CD4-positive, CD25-positive, alpha-beta regulatory T cell (primary cell): ENCODE measurements around the gene ST6GALNAC4. TPM values are rescaled to one million over a fixed set of nuclear protein-coding genes. Genes with fewer than 3 reads are reported as not detected.

Source experiments
- ATAC-seq, 2 donors: fragments of 150-1000 bp; cut with Tn5 transposase; one replicate each; pipeline ENCODE4 v1.10.0; 2021; ENCODE audit warnings: low read depth in 2 of 2, moderate number of reproducible peaks in 2 of 2, moderate library complexity in 1 of 2
- DNase-seq, 3 donors: peaks; one replicate each; pipeline versions ENCODE4 v3.0.0 to v3.0.0-alpha.2; 2012 to 2022; ENCODE audit warnings: mixed read lengths in 1 of 3
- H3K27ac ChIP-seq: one replicate; pipeline ENCODE4 v1.7.0; 2013; ENCODE audit warnings: mild to moderate bottlenecking, low read length; ENCODE audit not compliant: insufficient read depth, poor library complexity, severe bottlenecking
- H3K27me3 ChIP-seq: one replicate; pipeline ENCODE4 v1.7.0; 2013; ENCODE audit warnings: low read length; ENCODE audit not compliant: control insufficient read depth, insufficient read depth
- H3K36me3 ChIP-seq: one replicate; pipeline ENCODE4 v1.7.0; 2013; ENCODE audit warnings: mild to moderate bottlenecking, low read length, moderate library complexity; ENCODE audit not compliant: control insufficient read depth, insufficient read depth
- H3K4me1 ChIP-seq: 2 replicates; pipeline ENCODE4 v1.7.0; 2013; ENCODE audit warnings: mild to moderate bottlenecking, low read length; ENCODE audit not compliant: insufficient read depth, control insufficient read depth, poor library complexity, severe bottlenecking
- H3K4me3 ChIP-seq: one replicate; pipeline ENCODE4 v1.7.0; 2013; ENCODE audit warnings: low read depth, mild to moderate bottlenecking, low read length, moderate library complexity
- H3K9me3 ChIP-seq, 2 experiments: 1 replicate in 1 of 2; 2 replicates in 1 of 2; pipeline ENCODE4 v1.7.0; 2013; ENCODE audit warnings: low read length in 2 of 2, mild to moderate bottlenecking in 1 of 2, moderate library complexity in 1 of 2; ENCODE audit not compliant: control insufficient read depth in 2 of 2
- H3K27ac Mint-ChIP-seq, 3 donors: one replicate each; pipeline ENCODE4 v1.8.0; 2020 to 2022; ENCODE audit warnings: mild to moderate bottlenecking in 3 of 3, mixed read lengths in 3 of 3, moderate library complexity in 2 of 3
- H3K27me3 Mint-ChIP-seq: one replicate; pipeline ENCODE4 v1.8.0; 2022; ENCODE audit warnings: mild to moderate bottlenecking, mixed read lengths
- H3K36me3 Mint-ChIP-seq: one replicate; pipeline ENCODE4 v1.8.0; 2020; ENCODE audit warnings: mixed read lengths
- H3K4me1 Mint-ChIP-seq, 4 donors: one replicate each; pipeline ENCODE4 v1.8.0; 2020 to 2022; ENCODE audit warnings: mixed read lengths in 4 of 4, mild to moderate bottlenecking in 1 of 4
- H3K4me3 Mint-ChIP-seq, 4 donors: one replicate each; pipeline ENCODE4 v1.8.0; 2020 to 2022; ENCODE audit warnings: mild to moderate bottlenecking in 4 of 4, mixed read lengths in 4 of 4, moderate library complexity in 3 of 4
- H3K9me3 Mint-ChIP-seq, 7 donors: one replicate each; pipeline ENCODE4 v1.8.0; 2020 to 2022; ENCODE audit warnings: mixed read lengths in 7 of 7, mild to moderate bottlenecking in 3 of 7, moderate library complexity in 2 of 7
- polyA plus RNA-seq, 4 donors: library from polyadenylated mRNA; unstranded; fragments of 300-500 nt; fragmentation: Illumina TruSeq; gene quantifications; one replicate each; pipeline ENCODE4 v1.2.3, GENCODE V29; 2021
- total RNA-seq: library from RNA; stranded (reverse); gene quantifications from one replicate; pipeline ENCODE4 v1.2.3, GENCODE V29; 2022

ST6GALNAC4 gene, protein sequence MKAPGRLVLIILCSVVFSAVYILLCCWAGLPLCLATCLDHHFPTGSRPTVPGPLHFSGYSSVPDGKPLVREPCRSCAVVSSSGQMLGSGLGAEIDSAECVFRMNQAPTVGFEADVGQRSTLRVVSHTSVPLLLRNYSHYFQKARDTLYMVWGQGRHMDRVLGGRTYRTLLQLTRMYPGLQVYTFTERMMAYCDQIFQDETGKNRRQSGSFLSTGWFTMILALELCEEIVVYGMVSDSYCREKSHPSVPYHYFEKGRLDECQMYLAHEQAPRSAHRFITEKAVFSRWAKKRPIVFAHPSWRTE
- 31.6 TPM for total RNA-seq
- 10 to 100 TPM; 23.1 to 23.8 (median 23.7) TPM for polyA plus RNA-seq

DNA sequence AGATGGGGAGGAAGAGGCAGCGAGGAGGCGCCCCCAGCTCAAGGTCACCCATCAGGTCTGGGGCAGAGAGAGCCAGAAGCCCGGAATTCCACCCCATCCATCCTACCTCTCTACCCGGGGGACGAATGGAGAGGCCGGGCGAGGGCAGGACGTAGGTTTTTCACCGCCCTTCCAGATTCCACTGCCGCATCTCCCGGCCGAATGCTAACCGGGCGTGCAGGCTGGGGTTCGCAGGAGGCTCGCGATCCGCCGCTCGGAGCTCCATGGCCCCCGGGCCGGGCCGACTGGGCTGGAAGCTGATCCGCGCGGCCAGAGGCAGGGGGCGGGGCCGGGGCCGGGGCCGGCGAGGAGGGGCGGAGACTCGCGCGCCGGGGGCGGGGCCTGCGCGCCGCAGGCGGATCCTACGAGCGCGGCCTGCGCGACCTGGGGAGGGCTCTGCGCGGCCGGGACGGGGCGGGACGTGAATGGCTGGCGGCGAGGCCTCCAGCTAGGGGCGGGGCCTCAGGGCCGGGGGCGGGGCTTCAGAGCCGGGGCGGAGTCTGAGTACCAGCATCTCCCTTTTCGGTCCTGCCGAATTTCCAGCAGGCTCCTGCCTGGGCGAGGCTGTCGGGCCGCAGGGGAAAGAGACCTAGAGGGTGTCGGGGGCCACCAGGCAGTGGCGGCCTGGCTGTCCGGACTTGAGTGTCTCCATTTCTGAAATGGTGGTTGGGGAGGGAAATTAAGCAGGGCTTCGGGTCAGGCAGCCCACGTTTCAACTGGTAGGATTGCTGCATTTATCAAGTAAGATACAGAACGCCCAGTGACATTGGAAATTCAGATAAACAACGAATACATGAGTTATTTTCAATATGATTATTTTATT is at the start of gene ST6GALNAC4:
TSS of gene ST6GALNAC4 (minus strand) at position 322 of the 862 bp plus-strand sequence. CDS start 622 bp downstream, outside the sequence.
- H3K4me1 ChIP-seq = peaks cover 50% of the 10 kb centered on the region
- H3K4me3 Mint-ChIP-seq = peak within 1 kb of the TSS; percentile 88 to 97 (median 94)
- peaks cover 5% of the 10 kb centered on the region for H3K36me3 ChIP-seq
- H3K4me1 Mint-ChIP-seq = peaks cover 0 to 57% (median 31%) of the 10 kb centered on the region in 4 donors
- H3K27me3 Mint-ChIP-seq = no peaks in the 10 kb centered on the region
- DNase-seq (peak; percentile 90 to 93 (median 92)), ATAC-seq (peak; percentile 93 to 97)
- no peaks in the 10 kb centered on the region for H3K27me3 ChIP-seq
- H3K27ac ChIP-seq = peak within 1 kb of the TSS; percentile 66
- no peaks in the 10 kb centered on the region for H3K9me3 ChIP-seq
- no peaks in the 10 kb centered on the region for H3K9me3 Mint-ChIP-seq
- H3K4me3 ChIP-seq = peak within 1 kb of the TSS; percentile 77
- peak within 1 kb of the TSS; percentile 83 to 96 (median 94) for H3K27ac Mint-ChIP-seq
- peaks cover 13% of the 10 kb centered on the region for H3K36me3 Mint-ChIP-seq

- Histone ChIP-seq H3K27me3 (no peaks in the 10 kb centered on the region), H3K36me3 (peaks cover 23% of the 10 kb centered on the region), H3K27ac (peak overlapping the region; percentile 91), H3K4me1 (peaks cover 99% of the 10 kb centered on the region), H3K4me3 (peak overlapping the region; percentile 48), H3K9me3 (no peaks in the 10 kb centered on the region)
- no peaks in the 10 kb centered on the region for H3K9me3 Mint-ChIP-seq
- peaks cover 22 to 100% (median 78%) of the 10 kb centered on the region in 4 donors for H3K4me1 Mint-ChIP-seq
- ATAC-seq = no peak
- peak overlapping the region; percentile 71 to 99 (median 98) for H3K27ac Mint-ChIP-seq
- peaks cover 3% of the 10 kb centered on the region for H3K27me3 Mint-ChIP-seq
- H3K4me3 Mint-ChIP-seq = peak overlapping the region; percentile 89 to 97 (median 94)
- peaks cover 50% of the 10 kb centered on the region for H3K36me3 Mint-ChIP-seq
- no peak for DNase-seq
Measured at GRCh38 chr9:127965953-127966352, 49.1 kb upstream of the ST6GALNAC4 start.

- ATAC-seq (peak in 1 of 2 donors; percentile 15), DNase-seq (no peak)
- Histone ChIP-seq H3K4me3 (peak overlapping the region; percentile 35), H3K27me3 (no peaks in the 10 kb centered on the region), H3K27ac (peak overlapping the region; percentile 91), H3K36me3 (peaks cover 33% of the 10 kb centered on the region), H3K4me1 (peaks cover 100% of the 10 kb centered on the region), H3K9me3 (no peaks in the 10 kb centered on the region)
- Mint-ChIP-seq H3K9me3 (no peaks in the 10 kb centered on the region), H3K4me1 (peaks cover 29 to 100% (median 77%) of the 10 kb centered on the region in 4 donors), H3K4me3 (peak overlapping the region; percentile 89 to 97 (median 94)), H3K27ac (peak overlapping the region; percentile 88 to 99 (median 98)), H3K27me3 (no peaks in the 10 kb centered on the region), H3K36me3 (peaks cover 46% of the 10 kb centered on the region)
Measured at GRCh38 chr9:127963359-127964064, 46.7 kb upstream of the ST6GALNAC4 start.

DNA sequence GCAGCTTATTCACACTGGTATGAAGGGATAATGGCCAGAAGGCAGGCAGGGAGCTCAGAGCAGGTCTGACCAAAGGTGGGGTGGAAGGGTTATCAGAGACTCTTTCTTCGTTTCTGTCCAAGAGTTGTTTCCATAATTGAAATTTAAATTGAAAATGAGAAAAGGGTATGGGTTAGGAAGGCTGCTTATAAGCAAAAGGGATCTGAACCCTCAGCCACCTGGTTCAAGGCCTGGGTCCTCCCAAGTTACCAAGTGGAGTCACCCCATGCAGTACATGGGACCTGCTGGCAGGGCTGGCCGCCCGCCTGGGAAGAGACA is 46.2 kb upstream of the ST6GALNAC4 start:
- peak overlapping the region; percentile 88 to 98 (median 92) for H3K27ac Mint-ChIP-seq
- peaks cover 33% of the 10 kb centered on the region for H3K36me3 ChIP-seq
- ATAC-seq (no peak), DNase-seq (no peak)
- H3K9me3 Mint-ChIP-seq = no peaks in the 10 kb centered on the region
- H3K4me1 Mint-ChIP-seq = peaks cover 28 to 100% (median 75%) of the 10 kb centered on the region in 4 donors
- H3K4me1 ChIP-seq = peaks cover 100% of the 10 kb centered on the region
- no peaks in the 10 kb centered on the region for H3K27me3 Mint-ChIP-seq
- H3K36me3 Mint-ChIP-seq = peaks cover 43% of the 10 kb centered on the region
- H3K4me3 ChIP-seq = peak overlapping the region; percentile 35
- no peaks in the 10 kb centered on the region for H3K9me3 ChIP-seq
- H3K27ac ChIP-seq = peak overlapping the region; percentile 91
- peak overlapping the region; percentile 82 to 97 (median 92) for H3K4me3 Mint-ChIP-seq
- H3K27me3 ChIP-seq = no peaks in the 10 kb centered on the region

DNA sequence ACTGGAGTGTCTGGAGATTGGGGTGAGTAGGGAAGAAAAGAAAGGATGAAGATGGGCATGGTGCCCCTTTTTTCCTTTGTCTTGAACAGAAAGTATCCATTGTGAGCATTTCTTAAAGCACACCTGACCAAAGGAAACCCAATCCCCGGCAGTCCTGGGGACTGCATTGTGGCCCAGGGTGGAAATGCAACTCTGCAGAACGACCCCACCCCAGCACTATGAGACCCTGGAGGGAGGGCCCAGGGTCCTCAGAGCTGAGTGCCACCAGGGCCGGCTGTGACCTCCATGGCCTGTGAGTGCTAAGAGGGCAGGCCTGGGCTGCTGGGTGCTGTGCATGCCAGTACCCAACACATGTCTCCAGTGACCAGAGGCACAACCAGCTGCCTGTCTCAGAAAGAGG is 45.4 kb upstream of the ST6GALNAC4 start:
- peak overlapping the region; percentile 74 to 98 (median 97) for H3K27ac Mint-ChIP-seq

GRCh38 chr9:127961613-127962155 is 44.8 kb upstream of the ST6GALNAC4 start:
- no peak for DNase-seq
- H3K36me3 Mint-ChIP-seq = peaks cover 43% of the 10 kb centered on the region
- H3K27ac ChIP-seq = peak overlapping the region; percentile 91
- ATAC-seq = no peak
- H3K27me3 ChIP-seq = no peaks in the 10 kb centered on the region
- H3K4me1 Mint-ChIP-seq = peaks cover 31 to 100% (median 74%) of the 10 kb centered on the region in 4 donors
- H3K9me3 ChIP-seq = no peaks in the 10 kb centered on the region
- peak overlapping the region; percentile 82 to 97 (median 92) for H3K4me3 Mint-ChIP-seq
- peaks cover 100% of the 10 kb centered on the region for H3K4me1 ChIP-seq
- H3K4me3 ChIP-seq = peak overlapping the region; percentile 19
- no peaks in the 10 kb centered on the region for H3K9me3 Mint-ChIP-seq
- H3K27me3 Mint-ChIP-seq = no peaks in the 10 kb centered on the region
- peak overlapping the region; percentile 74 to 98 (median 97) for H3K27ac Mint-ChIP-seq
- H3K36me3 ChIP-seq = peaks cover 33% of the 10 kb centered on the region

More for the DNA sequence above, 45.4 kb upstream of the ST6GALNAC4 start:
- peaks cover 31 to 100% (median 73%) of the 10 kb centered on the region in 4 donors for H3K4me1 Mint-ChIP-seq
- no peaks in the 10 kb centered on the region for H3K27me3 ChIP-seq
- peak overlapping the region; percentile 91 for H3K27ac ChIP-seq
- peaks cover 33% of the 10 kb centered on the region for H3K36me3 ChIP-seq
- peaks cover 100% of the 10 kb centered on the region for H3K4me1 ChIP-seq
- H3K4me3 Mint-ChIP-seq = peak overlapping the region; percentile 82 to 97 (median 92)
- ATAC-seq (no peak), DNase-seq (no peak)
- H3K9me3 Mint-ChIP-seq = no peaks in the 10 kb centered on the region
- H3K36me3 Mint-ChIP-seq = peaks cover 43% of the 10 kb centered on the region
- no peaks in the 10 kb centered on the region for H3K27me3 Mint-ChIP-seq
- no peaks in the 10 kb centered on the region for H3K9me3 ChIP-seq
- H3K4me3 ChIP-seq = no peak overlapping the region

- Mint-ChIP-seq H3K27me3 (no peaks in the 10 kb centered on the region), H3K36me3 (peaks cover 43% of the 10 kb centered on the region), H3K9me3 (no peaks in the 10 kb centered on the region), H3K4me3 (peak overlapping the region; percentile 82 to 97 (median 92)), H3K4me1 (peaks cover 32 to 100% (median 73%) of the 10 kb centered on the region in 4 donors), H3K27ac (peak overlapping the region; percentile 74 to 98 (median 97))
- Histone ChIP-seq H3K27ac (peak overlapping the region; percentile 91), H3K4me1 (peaks cover 100% of the 10 kb centered on the region), H3K9me3 (no peaks in the 10 kb centered on the region), H3K36me3 (peaks cover 33% of the 10 kb centered on the region), H3K4me3 (peak overlapping the region; percentile 19), H3K27me3 (no peaks in the 10 kb centered on the region)
- no peak for DNase-seq
- ATAC-seq = no peak
Measured at GRCh38 chr9:127961155-127961490, 44.3 kb upstream of the ST6GALNAC4 start.
